Endothelial cell of umbilical vein (primary cell): ENCODE results near the gene NAGPA. TPM values are rescaled to one million over a fixed set of nuclear protein-coding genes. Genes with fewer than 3 reads are reported as not detected.

ENCODE experiments used
- BruUV-seq: library from RNA; stranded (reverse); fragments of 400-500 nt; replicated peaks from 2 replicates; lab custom pipeline; 2021; lab: Mats Ljungman, UMichigan
- CTCF ChIA-PET: fragments of 300-600, 350-600 bp; sonication (Branson Sonifier 250); formaldehyde crosslinking; loops from one replicate; lab custom pipeline; 2021; ENCODE audit warnings: antibody characterized with exemption, inconsistent platforms; lab: Charles Lee
- POLR2A ChIA-PET: fragments of 300-600, 350-600 bp; sonication (Branson Sonifier 250); formaldehyde crosslinking; loops from one replicate; lab custom pipeline; 2021; ENCODE audit warnings: antibody characterized with exemption, inconsistent platforms; lab: Charles Lee
- DNase-seq: peaks from one replicate; pipeline ENCODE4 v3.0.0-alpha.2; 2011; ENCODE audit warnings: low read depth, low spot score
- FAIRE-seq: peaks from 2 replicates; lab custom pipeline; 2011; peaks lifted over from hg19 to GRCh38; lab: Jason Lieb, UNC
- H2AFZ ChIP-seq: 2 replicates; pipeline ENCODE4 v1.6.0; 2012; ENCODE audit warnings: low read depth, low read length, control low read depth, inconsistent platforms
- H3K27ac ChIP-seq: 2 replicates; pipeline ENCODE4 v1.5.1; 2011; ENCODE audit warnings: low read depth, mild to moderate bottlenecking, control low read depth, low read length, moderate library complexity; ENCODE audit not compliant: insufficient read depth
- H3K27me3 ChIP-seq, 2 experiments: 2 replicates each; pipeline versions ENCODE4 v1.6.0 to v1.6.1; 2011; ENCODE audit warnings: low read length in 2 of 2, mixed read lengths in 1 of 2; ENCODE audit not compliant: control insufficient read depth in 2 of 2, insufficient read depth in 2 of 2
- H3K36me3 ChIP-seq, 2 experiments: 2 replicates in 1 of 2; 3 replicates in 1 of 2; pipeline ENCODE4 v1.5.1; 2011; ENCODE audit warnings: low read length in 2 of 2, mild to moderate bottlenecking in 1 of 2, moderate library complexity in 1 of 2; ENCODE audit not compliant: control insufficient read depth in 2 of 2, insufficient read depth in 2 of 2; ENCODE audit errors: extremely low read depth in 1 of 2
- H3K4me1 ChIP-seq: 3 replicates; pipeline ENCODE4 v1.5.1; 2011; ENCODE audit warnings: mild to moderate bottlenecking, low read length; ENCODE audit not compliant: control insufficient read depth, insufficient read depth; ENCODE audit errors: extremely low read depth
- H3K4me2 ChIP-seq: 2 replicates; pipeline ENCODE4 v1.6.1; 2011; ENCODE audit warnings: low read length, control low read depth, mixed read lengths; ENCODE audit not compliant: insufficient read depth
- H3K4me3 ChIP-seq, 3 experiments: fragments of 200-600 bp in 1 of 3; sonication (generic), shearing (Covaris generic) in 1 of 3; replicated peaks in 1 of 3; 2 replicates each; pipeline ENCODE4 v1.5.1; 2011 to 2016; ENCODE audit warnings: control low read depth in 3 of 3, low read length in 3 of 3, mild to moderate bottlenecking in 2 of 3, inconsistent platforms in 1 of 3, low read depth in 1 of 3, moderate library complexity in 1 of 3; ENCODE audit not compliant: insufficient read depth in 1 of 3
- H3K79me2 ChIP-seq: 2 replicates; pipeline ENCODE4 v1.6.0; 2012; ENCODE audit warnings: low read length, inconsistent platforms; ENCODE audit not compliant: control insufficient read depth, insufficient read depth
- H3K9ac ChIP-seq: replicated peaks from 2 replicates; pipeline ENCODE3; 2011; ENCODE audit warnings: low read length, control low read depth; ENCODE audit not compliant: insufficient read depth; ENCODE audit errors: extremely low read depth
- H3K9me1 ChIP-seq: replicated peaks from 3 replicates; pipeline ENCODE4 v1.6.0; 2011; ENCODE audit warnings: mild to moderate bottlenecking, low read length; ENCODE audit not compliant: control insufficient read depth, insufficient read depth; ENCODE audit errors: extremely low read depth
- H3K9me3 ChIP-seq: replicated peaks from 2 replicates; pipeline ENCODE4 v1.5.1; 2012; ENCODE audit warnings: low read length, inconsistent platforms; ENCODE audit not compliant: control insufficient read depth, insufficient read depth
- H4K20me1 ChIP-seq: replicated peaks from 2 replicates; pipeline ENCODE3; 2011; ENCODE audit warnings: mild to moderate bottlenecking, low read length; ENCODE audit not compliant: control insufficient read depth, insufficient read depth; ENCODE audit errors: extremely low read depth
- EZH2 ChIP-seq: IDR thresholded peaks from 2 replicates; pipeline ENCODE4 v1.6.1; 2012; ENCODE audit warnings: borderline replicate concordance, low read depth, mild to moderate bottlenecking, moderate library complexity, low read length, inconsistent platforms; ENCODE audit not compliant: severe bottlenecking
- FOS ChIP-seq: IDR thresholded peaks from 2 replicates; pipeline ENCODE4 v1.6.1; 2011; ENCODE audit warnings: mild to moderate bottlenecking, low read length, moderate library complexity, borderline replicate concordance; ENCODE audit not compliant: insufficient read depth
- GATA2 ChIP-seq: IDR thresholded peaks from 2 replicates; pipeline ENCODE4 v1.7.0; 2011; ENCODE audit warnings: low read depth, mild to moderate bottlenecking, moderate library complexity, mixed read lengths, low read length; ENCODE audit not compliant: insufficient read length, insufficient read depth
- JUN ChIP-seq: IDR thresholded peaks from 2 replicates; pipeline ENCODE4 v1.6.1; 2011; ENCODE audit warnings: borderline replicate concordance, low read depth; ENCODE audit not compliant: insufficient read length, insufficient read depth
- MYC ChIP-seq: IDR thresholded peaks from one replicate; pipeline ENCODE4 v1.6.1; 2011; ENCODE audit warnings: mild to moderate bottlenecking, low read depth, low read length
- POLR2A ChIP-seq: IDR thresholded peaks from 2 replicates; pipeline ENCODE4 v1.6.1; 2012; ENCODE audit warnings: low read depth, mild to moderate bottlenecking, control low read depth, low read length
- POLR2AphosphoS5 ChIP-seq: IDR thresholded peaks from 2 replicates; pipeline ENCODE4 v1.6.1; 2012; ENCODE audit warnings: low read depth, mild to moderate bottlenecking, control low read depth, low read length, moderate library complexity; ENCODE audit not compliant: insufficient read depth
- dilution Hi-C: fragments of 300-500 bp; cut with MboI; formaldehyde crosslinking; loops from one replicate; pipeline ENCODE4 v1.15.0; 2019; ENCODE audit warnings: low sequenced_read_pairs; ENCODE audit not compliant: extremely low pct_ligation_motif_present
- intact Hi-C: fragments of 100-400 bp; cut with micrococcal nuclease; formaldehyde crosslinking; loops from one replicate; pipeline ENCODE4 v1.10.0; 2022
- polyA plus RNA-seq, 4 experiments: library from polyadenylated mRNA; depleted of rRNA in 3 of 4; stranded (reverse) in 3 of 4; unstranded in 1 of 4; fragments of >200 nt; gene quantifications; 2 replicates each; pipeline versions ENCODE4 v1.2.1 to v1.2.3, GENCODE V29; 2011 to 2012; ENCODE audit warnings: missing spikeins in 1 of 4
- total RNA-seq: library from RNA; stranded (reverse); gene quantifications from 2 replicates; pipeline ENCODE4 v1.2.3, GENCODE V29; 2021
- TF ChIP-seq, protein P1 (sequence below): IDR thresholded peaks from 2 replicates; pipeline ENCODE4 v1.6.1; 2011; ENCODE audit not compliant: insufficient read depth, insufficient read length
- TF ChIP-seq, protein P2 (sequence below), 2 donors: IDR thresholded peaks; 1 replicate in 1 of 2; 2 replicates in 1 of 2; pipeline ENCODE4 v1.5.1; 2011; ENCODE audit warnings: low read length in 2 of 2, mild to moderate bottlenecking in 2 of 2, moderate library complexity in 2 of 2, control low read depth in 1 of 2, inconsistent platforms in 1 of 2, low read depth in 1 of 2; ENCODE audit not compliant: insufficient read depth in 1 of 2; ENCODE audit errors: extremely low read depth in 1 of 2

NAGPA gene
- total and polyA plus RNA-seq, 2 donors (not counting 3 experiments of a cell fraction or from before 2014, with no cell fraction given), result 29.6 to 29.9 TPM

DNA sequence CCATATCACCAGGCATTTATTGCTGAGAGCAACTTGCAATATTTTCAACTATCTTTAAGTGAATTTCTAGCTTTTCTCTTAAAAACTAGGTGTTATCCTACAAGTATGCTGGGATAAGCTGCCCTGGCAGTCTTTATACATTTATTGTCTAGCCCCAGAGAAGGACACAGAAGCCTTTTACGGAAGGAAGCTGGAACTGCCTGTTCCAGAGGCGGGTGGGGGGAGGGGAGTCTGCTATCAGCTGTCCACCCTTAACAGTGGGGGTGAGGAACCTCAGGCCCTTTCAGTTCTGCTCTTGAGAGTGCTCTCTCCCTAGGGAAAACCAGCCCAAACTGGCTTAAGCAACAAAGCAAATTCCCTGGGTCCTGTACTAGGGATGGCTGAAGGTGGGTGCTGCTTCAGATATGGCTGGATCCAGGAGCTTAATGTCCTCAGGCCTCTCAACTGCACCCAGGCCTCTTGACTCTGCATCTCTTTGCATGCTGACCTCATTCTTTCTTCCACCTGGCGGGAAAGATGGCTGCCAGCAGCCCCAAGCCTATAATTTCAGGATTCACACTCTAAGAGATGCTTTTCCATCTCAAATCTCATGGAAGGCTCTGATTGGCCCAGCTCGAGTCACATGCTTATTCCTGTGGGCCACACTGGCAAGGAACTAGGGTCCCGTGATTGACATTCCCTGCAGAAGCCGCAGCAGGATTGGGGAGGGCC is 16.6 kb downstream of the NAGPA start:
- no TSS peak for BruUV-seq
- no peak overlapping the region for H3K9ac ChIP-seq
- no peaks in the 10 kb centered on the region for H3K27me3 ChIP-seq
- no peaks in the 10 kb centered on the region for H3K36me3 ChIP-seq
- no peak for FAIRE-seq
- TF ChIP-seq JUN (no peak), FOS (no peak), POLR2AphosphoS5 (no peak), POLR2A (no peak), EZH2 (no peak), GATA2 (no peak), MYC (no peak)
- TF ChIP-seq, protein P1, sequence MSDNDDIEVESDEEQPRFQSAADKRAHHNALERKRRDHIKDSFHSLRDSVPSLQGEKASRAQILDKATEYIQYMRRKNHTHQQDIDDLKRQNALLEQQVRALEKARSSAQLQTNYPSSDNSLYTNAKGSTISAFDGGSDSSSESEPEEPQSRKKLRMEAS, result no peak
- TF ChIP-seq, protein P2, sequence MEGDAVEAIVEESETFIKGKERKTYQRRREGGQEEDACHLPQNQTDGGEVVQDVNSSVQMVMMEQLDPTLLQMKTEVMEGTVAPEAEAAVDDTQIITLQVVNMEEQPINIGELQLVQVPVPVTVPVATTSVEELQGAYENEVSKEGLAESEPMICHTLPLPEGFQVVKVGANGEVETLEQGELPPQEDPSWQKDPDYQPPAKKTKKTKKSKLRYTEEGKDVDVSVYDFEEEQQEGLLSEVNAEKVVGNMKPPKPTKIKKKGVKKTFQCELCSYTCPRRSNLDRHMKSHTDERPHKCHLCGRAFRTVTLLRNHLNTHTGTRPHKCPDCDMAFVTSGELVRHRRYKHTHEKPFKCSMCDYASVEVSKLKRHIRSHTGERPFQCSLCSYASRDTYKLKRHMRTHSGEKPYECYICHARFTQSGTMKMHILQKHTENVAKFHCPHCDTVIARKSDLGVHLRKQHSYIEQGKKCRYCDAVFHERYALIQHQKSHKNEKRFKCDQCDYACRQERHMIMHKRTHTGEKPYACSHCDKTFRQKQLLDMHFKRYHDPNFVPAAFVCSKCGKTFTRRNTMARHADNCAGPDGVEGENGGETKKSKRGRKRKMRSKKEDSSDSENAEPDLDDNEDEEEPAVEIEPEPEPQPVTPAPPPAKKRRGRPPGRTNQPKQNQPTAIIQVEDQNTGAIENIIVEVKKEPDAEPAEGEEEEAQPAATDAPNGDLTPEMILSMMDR (IDR thresholded peaks at IDR 0.05; ENCODE audit: extremely low read depth in 1 of 2, insufficient read depth in 1 of 2, low read depth in 1 of 2, low read length in 2 of 2), result no peak
- no peak overlapping the region for H2AFZ ChIP-seq
- no peak overlapping the region for H3K4me2 ChIP-seq
- H4K20me1 ChIP-seq, result no peaks in the 10 kb centered on the region
- dilution Hi-C loops, result no loop called here
- H3K27ac ChIP-seq, result no peak overlapping the region
- no peaks in the 10 kb centered on the region for H3K9me3 ChIP-seq
- DNase-seq, result no peak
- H3K4me3 ChIP-seq, result no peak overlapping the region
- CTCF ChIA-PET, result no interaction called here
- no peaks in the 10 kb centered on the region for H3K9me1 ChIP-seq
- intact Hi-C loops, result no loop called here
- POLR2A ChIA-PET, result no interaction called here
- H3K4me1 ChIP-seq, result no peaks in the 10 kb centered on the region
- H3K79me2 ChIP-seq, result no peaks in the 10 kb centered on the region
